GM13977 (cell line): ENCODE measurements around the gene GTF2A1L.

Experiments used
- DNase-seq: peaks from one replicate; pipeline ENCODE4 v3.0.0; 2012; ENCODE audit warnings: low spot score
- CTCF ChIP-seq: IDR thresholded peaks from 2 replicates; pipeline ENCODE4 v1.5.1; 2012; ENCODE audit warnings: mild to moderate bottlenecking, control low read depth; ENCODE audit not compliant: insufficient read depth; ENCODE audit errors: extremely low read depth, missing control alignments
- in situ Hi-C: fragments of 300-500 bp; cut with MboI; formaldehyde crosslinking; loops from one replicate; pipeline ENCODE4 v1.12.0; 2022; ENCODE audit warnings: low sequenced_read_pairs, low pct_unique_long_range_greater_than_20kb, mixed read lengths, inconsistent platforms; ENCODE audit not compliant: unreplicated experiment

Gene GTF2A1L

GRCh38 chr2:48723129-48723528, 105.5 kb downstream of the GTF2A1L start:
- DNase-seq = no peak
- no peak for TF ChIP-seq CTCF
- in situ Hi-C loops = no loop called here

- no peak for DNase-seq
- TF ChIP-seq CTCF = no peak
- in situ Hi-C loops = no loop called here
Observed at GRCh38 chr2:48724278-48724677, 106.6 kb downstream of the GTF2A1L start.

GRCh38 chr2:48725696-48726494, 108.2 kb downstream of the GTF2A1L start:
- TF ChIP-seq CTCF = no peak
- DNase-seq = no peak
- in situ Hi-C loops = no loop called here

- in situ Hi-C loops = no loop called here
- TF ChIP-seq CTCF = no peak
Observed at GRCh38 chr2:48727560-48727959, 109.9 kb downstream of the GTF2A1L start.

GRCh38 chr2:48728295-48728694, 110.6 kb downstream of the GTF2A1L start:
- DNase-seq = no peak
- TF ChIP-seq CTCF = no peak
- in situ Hi-C loops = no loop called here

More at GRCh38 chr2:48727560-48727959, 109.9 kb downstream of the GTF2A1L start:
- DNase-seq = no peak

- DNase-seq = no peak
Observed at GRCh38 chr2:48728840-48729239, 111.2 kb downstream of the GTF2A1L start.

More at GRCh38 chr2:48728840-48729239, 111.2 kb downstream of the GTF2A1L start:
- TF ChIP-seq CTCF = no peak
- in situ Hi-C loops = no loop called here
